H1 (cell line): ENCODE data around the gene GALNT18. TPM values are rescaled to one million over a fixed set of nuclear protein-coding genes. Genes with fewer than 3 reads are reported as not detected.

Experiments
- CTCF ChIA-PET: fragments of 300-600 bp; sonication (Branson Sonifier 250); formaldehyde crosslinking; loops from one replicate; lab custom pipeline; 2021; ENCODE audit not compliant: partially characterized antibody; lab: Charles Lee
- POLR2A ChIA-PET: fragments of 300-600 bp; sonication (Branson Sonifier 250); formaldehyde crosslinking; loops from one replicate; lab custom pipeline; 2021; ENCODE audit warnings: inconsistent platforms; ENCODE audit not compliant: partially characterized antibody; lab: Charles Lee
- DNase-seq, 2 experiments: peaks; one replicate each; pipeline versions ENCODE4 v3.0.0 to v3.0.0-alpha.2; 2010 to 2022; ENCODE audit warnings: low spot score in 2 of 2, low read depth in 1 of 2, mixed read lengths in 1 of 2
- FAIRE-seq: peaks from 2 replicates; lab custom pipeline; 2011; peaks lifted over from hg19 to GRCh38; lab: Jason Lieb, UNC
- H2AFZ ChIP-seq: 2 replicates; pipeline ENCODE4 v1.8.1; 2012; ENCODE audit warnings: low read length, inconsistent platforms
- H2AK5ac ChIP-seq: 2 replicates; pipeline ENCODE4 v1.6.1; 2013; ENCODE audit warnings: low read depth, low read length
- H2BK120ac ChIP-seq: replicated peaks from 2 replicates; pipeline ENCODE3; 2013; ENCODE audit warnings: low read depth, low read length, inconsistent platforms
- H2BK12ac ChIP-seq: 2 replicates; pipeline ENCODE4 v1.6.1; 2013; ENCODE audit warnings: low read depth, low read length
- H2BK15ac ChIP-seq: 2 replicates; pipeline ENCODE4 v1.6.1; 2013; ENCODE audit warnings: low read length
- H2BK20ac ChIP-seq: 2 replicates; pipeline ENCODE4 v1.6.1; 2013; ENCODE audit warnings: low read length
- H2BK5ac ChIP-seq: 2 replicates; pipeline ENCODE4 v1.6.1; 2013; ENCODE audit warnings: low read depth, low read length
- H3K14ac ChIP-seq: 2 replicates; pipeline ENCODE4 v1.6.1; 2013; ENCODE audit warnings: inconsistent platforms; ENCODE audit not compliant: insufficient read length
- H3K18ac ChIP-seq: 2 replicates; pipeline ENCODE4 v1.6.1; 2013; ENCODE audit warnings: low read length; ENCODE audit errors: extremely low read depth
- H3K23ac ChIP-seq: 2 replicates; pipeline ENCODE4 v1.6.1; 2013; ENCODE audit warnings: inconsistent platforms; ENCODE audit not compliant: insufficient read length
- H3K23me2 ChIP-seq: 2 replicates; pipeline ENCODE4 v1.6.1; 2013; ENCODE audit warnings: low read depth, low read length
- H3K27ac ChIP-seq: 2 replicates; pipeline ENCODE4 v1.6.1; 2011; ENCODE audit warnings: low read depth, low read length, inconsistent platforms
- H3K27me3 ChIP-seq, 4 experiments: replicated peaks in 1 of 4; 1 replicate in 1 of 4; 2 replicates in 3 of 4; pipeline versions ENCODE4 v1.6.1 to v1.8.1; 2011 to 2013; ENCODE audit warnings: low read length in 3 of 4, mild to moderate bottlenecking in 3 of 4, inconsistent platforms in 2 of 4, mixed read lengths in 2 of 4, moderate library complexity in 1 of 4; ENCODE audit not compliant: control insufficient read depth in 3 of 4, insufficient read depth in 3 of 4; ENCODE audit errors: extremely low read depth in 1 of 4
- H3K36me3 ChIP-seq, 4 experiments: 2 replicates each; pipeline versions ENCODE4 v1.6.1 to v1.8.1; 2011 to 2013; ENCODE audit warnings: mild to moderate bottlenecking in 4 of 4, low read length in 3 of 4, moderate library complexity in 2 of 4, control low read depth in 1 of 4, inconsistent platforms in 1 of 4; ENCODE audit not compliant: insufficient read depth in 4 of 4, control insufficient read depth in 2 of 4
- H3K4ac ChIP-seq: replicated peaks from 2 replicates; pipeline ENCODE3; 2013; ENCODE audit warnings: low read length, low read depth, mixed read lengths, inconsistent platforms; ENCODE audit not compliant: insufficient read length
- H3K4me1 ChIP-seq, 4 experiments: replicated peaks in 1 of 4; 1 replicate in 1 of 4; 2 replicates in 3 of 4; pipeline versions ENCODE4 v1.6.1 to v1.8.1; 2011 to 2013; ENCODE audit warnings: low read length in 3 of 4, inconsistent platforms in 2 of 4, mixed read lengths in 1 of 4; ENCODE audit not compliant: insufficient read depth in 4 of 4, control insufficient read depth in 3 of 4
- H3K4me2 ChIP-seq, 2 experiments: 2 replicates each; pipeline versions ENCODE4 v1.6.1 to v1.8.1; 2011 to 2013; ENCODE audit warnings: low read depth in 2 of 2, low read length in 2 of 2, control low read depth in 1 of 2, inconsistent platforms in 1 of 2, mild to moderate bottlenecking in 1 of 2; ENCODE audit not compliant: insufficient read depth in 1 of 2
- H3K4me3 ChIP-seq, 4 experiments: fragments of 200-600, 300-600 bp in 1 of 4; sonication (generic), shearing (Covaris generic), sonication (Bioruptor Twin) in 1 of 4; 2 replicates each; pipeline versions ENCODE4 v1.5.1 to v1.8.1; 2011 to 2016; ENCODE audit warnings: low read length in 4 of 4, low read depth in 3 of 4, control low read depth in 2 of 4, inconsistent platforms in 2 of 4, mild to moderate bottlenecking in 2 of 4, mixed read lengths in 1 of 4, moderate library complexity in 1 of 4; ENCODE audit not compliant: insufficient read depth in 2 of 4; ENCODE audit errors: extremely low read depth in 1 of 4
- H3K56ac ChIP-seq: replicated peaks from 2 replicates; pipeline ENCODE3; 2013; ENCODE audit warnings: low read depth, mild to moderate bottlenecking, mixed read lengths, low read length, inconsistent platforms; ENCODE audit not compliant: insufficient read length
- H3K79me1 ChIP-seq: 2 replicates; pipeline ENCODE4 v1.6.1; 2013; ENCODE audit warnings: low read depth, low read length, control low read depth
- H3K79me2 ChIP-seq, 2 experiments: 2 replicates each; pipeline versions ENCODE4 v1.6.1 to v1.8.1; 2012 to 2013; ENCODE audit warnings: low read length in 2 of 2, mild to moderate bottlenecking in 2 of 2, inconsistent platforms in 1 of 2; ENCODE audit not compliant: insufficient read depth in 2 of 2, control insufficient read depth in 1 of 2
- H3K9ac ChIP-seq, 4 experiments: replicated peaks in 1 of 4; 1 replicate in 1 of 4; 2 replicates in 3 of 4; pipeline versions ENCODE4 v1.6.1 to v1.8.1; 2011 to 2013; ENCODE audit warnings: low read depth in 3 of 4, low read length in 3 of 4, control low read depth in 2 of 4, mild to moderate bottlenecking in 2 of 4, moderate library complexity in 2 of 4, inconsistent platforms in 1 of 4; ENCODE audit errors: extremely low read depth in 1 of 4
- H3K9me3 ChIP-seq, 2 experiments: 2 replicates each; pipeline versions ENCODE4 v1.6.1 to v1.8.1; 2012 to 2013; ENCODE audit warnings: mild to moderate bottlenecking in 2 of 2, moderate library complexity in 2 of 2, control low read depth in 1 of 2, inconsistent platforms in 1 of 2, low read depth in 1 of 2, low read length in 1 of 2, mixed read lengths in 1 of 2; ENCODE audit not compliant: insufficient read depth in 2 of 2
- H4K20me1 ChIP-seq, 2 experiments: replicated peaks in 1 of 2; 2 replicates each; pipeline versions ENCODE3 to v1.8.1; 2011 to 2013; ENCODE audit warnings: inconsistent platforms in 2 of 2, low read length in 2 of 2, mild to moderate bottlenecking in 1 of 2; ENCODE audit not compliant: insufficient read depth in 2 of 2, control insufficient read depth in 1 of 2
- H4K5ac ChIP-seq: 2 replicates; pipeline ENCODE4 v1.6.1; 2013; ENCODE audit warnings: low read length, low read depth, mixed read lengths, inconsistent platforms; ENCODE audit not compliant: insufficient read length
- H4K8ac ChIP-seq: 2 replicates; pipeline ENCODE4 v1.8.0; 2013; ENCODE audit warnings: mild to moderate bottlenecking, moderate library complexity, low read length, inconsistent platforms; ENCODE audit not compliant: insufficient read depth; ENCODE audit errors: extremely low read depth
- H4K91ac ChIP-seq: replicated peaks from 2 replicates; pipeline ENCODE3; 2013; ENCODE audit warnings: low read length, mixed read lengths, inconsistent platforms; ENCODE audit not compliant: insufficient read length
- ASH2L ChIP-seq: fragments of 200-600, 300-600 bp; sonication (generic); IDR thresholded peaks from one replicate; pipeline ENCODE4 v1.7.1; 2017; ENCODE audit warnings: low read length
- BRCA1 ChIP-seq: IDR thresholded peaks from 2 replicates; pipeline ENCODE4 v1.6.1; 2012; ENCODE audit warnings: low read depth, low read length, improper control_type of control experiment
- FOSL1 ChIP-seq: IDR thresholded peaks from 2 replicates; pipeline ENCODE4 v1.6.1; 2011; ENCODE audit warnings: mild to moderate bottlenecking, low read depth, low read length, moderate library complexity; ENCODE audit not compliant: insufficient read depth
- HDAC6 ChIP-seq: IDR thresholded peaks from one replicate; pipeline ENCODE4 v1.7.1; 2012; ENCODE audit warnings: low read depth, mild to moderate bottlenecking, inconsistent platforms, low read length, moderate library complexity
- NANOG ChIP-seq: IDR thresholded peaks from 2 replicates; pipeline ENCODE4 v1.6.1; 2011; ENCODE audit warnings: low read length, low read depth, mild to moderate bottlenecking, inconsistent platforms; ENCODE audit not compliant: insufficient read depth, poor library complexity, severe bottlenecking
- RBBP5 ChIP-seq: IDR thresholded peaks from 2 replicates; pipeline ENCODE4 v1.7.1; 2012; ENCODE audit warnings: low read depth, mild to moderate bottlenecking, inconsistent platforms, low read length, moderate library complexity, borderline replicate concordance
- RFX5 ChIP-seq: IDR thresholded peaks from 2 replicates; pipeline ENCODE4 v1.6.1; 2011; ENCODE audit warnings: low read depth, low read length, improper control_type of control experiment, borderline replicate concordance
- RNF2 ChIP-seq: fragments of 200-900, 300-1000 bp; sonication (generic); IDR thresholded peaks from 2 replicates; pipeline ENCODE4 v1.7.1; 2016; ENCODE audit warnings: borderline replicate concordance, low read depth, mild to moderate bottlenecking, antibody characterized with exemption, low read length; ENCODE audit not compliant: poor library complexity, severe bottlenecking; ENCODE audit errors: missing control alignments
- SP1 ChIP-seq: IDR thresholded peaks from 2 replicates; pipeline ENCODE4 v1.6.1; 2011; ENCODE audit warnings: low read depth, low read length
- SP2 ChIP-seq: IDR thresholded peaks from 2 replicates; pipeline ENCODE4 v1.6.1; 2012; ENCODE audit warnings: mild to moderate bottlenecking, low read length, inconsistent platforms
- SUZ12 ChIP-seq: fragments of 200-600 bp; sonication (generic); IDR thresholded peaks from 2 replicates; pipeline ENCODE4 v1.6.1; 2012; ENCODE audit warnings: mild to moderate bottlenecking, inconsistent platforms, low read length, moderate library complexity, mixed read lengths
- WGBS, 2 experiments: shearing (Covaris generic) in 1 of 2; methylation state at CpG; one replicate each; pipeline versions ENCODE4 v1.1.6 to v1.1.7; 2013 to 2015; ENCODE audit warnings: low lambda C conversion rate in 2 of 2, mixed read lengths in 2 of 2, inconsistent platforms in 1 of 2, low coverage in 1 of 2, missing lambda C conversion rate in 1 of 2; ENCODE audit not compliant: insufficient replicate concordance in 2 of 2, insufficient coverage in 1 of 2, insufficient read length in 1 of 2; ENCODE audit errors: extremely low coverage in 1 of 2, missing lambda C conversion rate in 1 of 2; 5-methylcytosine and 5-hydroxymethylcytosine counted together
- polyA plus RNA-seq, 7 experiments: library from polyadenylated mRNA; depleted of rRNA in 3 of 7; stranded (reverse) in 5 of 7; unstranded in 2 of 7; fragments of >200 nt in 5 of 7; fragments of 200-250 nt in 2 of 7; gene quantifications; 1 replicate in 5 of 7; 2 replicates in 1 of 7; 4 replicates in 1 of 7; pipeline versions ENCODE4 v1.2.1 to v1.2.3, GENCODE V29; 2011 to 2013; ENCODE audit warnings: missing spikeins in 2 of 7, mixed read lengths in 2 of 7
- total RNA-seq: library from RNA; stranded (reverse); fragmentation: NEBNext Ultra II Directional; extraction: Animal tissue kit (Norgen Biotek cat#: 25700); gene quantifications from 2 replicates; pipeline ENCODE4 v1.2.1, GENCODE V29; 2021
- TF ChIP-seq, protein P1 (sequence below): IDR thresholded peaks from 2 replicates; pipeline ENCODE4 v1.6.1; 2011; ENCODE audit warnings: low read length, improper control_type of control experiment

GALNT18 gene
- total and polyA plus RNA-seq, 2 of the 8 experiments (the other 6 are each of a cell fraction or from before 2014, with no cell fraction given), result 6.0 to 9.4 TPM

DNA sequence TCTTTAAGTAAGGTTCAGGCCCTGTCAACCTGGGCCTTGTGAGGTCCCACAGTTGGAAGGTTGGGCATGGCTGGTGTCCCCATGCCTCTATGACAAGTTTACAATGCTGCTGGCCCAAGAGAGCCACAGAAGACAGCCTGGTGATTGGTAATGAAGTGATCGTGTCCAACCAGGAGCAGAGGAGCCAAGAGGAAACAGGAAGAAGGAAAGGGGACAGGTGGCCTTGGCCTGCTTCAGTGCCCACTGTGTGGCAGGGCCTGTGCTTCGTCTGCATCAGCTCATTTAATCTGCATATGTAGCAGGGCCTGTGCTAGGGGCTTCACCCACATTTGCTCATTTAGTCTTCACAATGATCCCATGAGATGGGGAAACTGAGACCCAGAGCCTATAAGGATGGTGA is 226.7 kb downstream of the GALNT18 start:
- no peaks in the 10 kb centered on the region for H3K9me3 ChIP-seq
- no peak overlapping the region for H4K8ac ChIP-seq
- H3K14ac ChIP-seq, result no peak overlapping the region
- no peak overlapping the region for H3K9ac ChIP-seq
- H3K79me1 ChIP-seq, result no peaks in the 10 kb centered on the region
- no peak overlapping the region for H3K4ac ChIP-seq
- H2AFZ ChIP-seq, result no peak overlapping the region
- H3K27ac ChIP-seq, result no peak overlapping the region
- no peak overlapping the region for H4K5ac ChIP-seq
- no peak overlapping the region for H2BK12ac ChIP-seq
- no peaks in the 10 kb centered on the region for H3K36me3 ChIP-seq
- CTCF ChIA-PET, result interaction anchor here (0.6 to 1.5 kb wide), 4 partner anchors 14 to 393 kb away, joined by 3 read pairs; no protein-coding TSS in a partner anchor
- no peak overlapping the region for H3K18ac ChIP-seq
- no peak overlapping the region for H2BK20ac ChIP-seq
- H3K4me3 ChIP-seq, result no peak overlapping the region
- FAIRE-seq (no peak), DNase-seq (no peak)
- no peaks in the 10 kb centered on the region; a peak in 1 of 7 replicates for H3K27me3 ChIP-seq
- H4K20me1 ChIP-seq, result no peaks in the 10 kb centered on the region
- POLR2A ChIA-PET, result no interaction called here
- no peaks in the 10 kb centered on the region for H3K23me2 ChIP-seq
- WGBS, 2 experiments, result 95% methylated on average over 2 of the region's 2 CpGs; no CpG with 5 or more reads in 1 of the 2 experiments
- H3K79me2 ChIP-seq, result no peaks in the 10 kb centered on the region
- no peak overlapping the region for H2BK15ac ChIP-seq
- H2AK5ac ChIP-seq, result peak overlapping the region; percentile 17; the same call in 1 of the 2 replicates
- no peak overlapping the region for H2BK5ac ChIP-seq
- no peak overlapping the region for H3K23ac ChIP-seq
- H3K4me1 ChIP-seq, result no peaks in the 10 kb centered on the region
- H4K91ac ChIP-seq, result no peak overlapping the region
- no peak overlapping the region for H3K56ac ChIP-seq
- H2BK120ac ChIP-seq, result no peak overlapping the region
- H3K4me2 ChIP-seq, result no peak overlapping the region
- TF ChIP-seq SUZ12 (no peak), NANOG (no peak), RBBP5 (no peak), ASH2L (no peak), RNF2 (no peak), FOSL1 (no peak), SP2 (no peak), HDAC6 (no peak), BRCA1 (no peak), RFX5 (no peak), SP1 (no peak)
- TF ChIP-seq, protein P1, sequence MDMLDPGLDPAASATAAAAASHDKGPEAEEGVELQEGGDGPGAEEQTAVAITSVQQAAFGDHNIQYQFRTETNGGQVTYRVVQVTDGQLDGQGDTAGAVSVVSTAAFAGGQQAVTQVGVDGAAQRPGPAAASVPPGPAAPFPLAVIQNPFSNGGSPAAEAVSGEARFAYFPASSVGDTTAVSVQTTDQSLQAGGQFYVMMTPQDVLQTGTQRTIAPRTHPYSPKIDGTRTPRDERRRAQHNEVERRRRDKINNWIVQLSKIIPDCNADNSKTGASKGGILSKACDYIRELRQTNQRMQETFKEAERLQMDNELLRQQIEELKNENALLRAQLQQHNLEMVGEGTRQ, result no peak
